ENCODE results near the gene SDK1.

DNA sequence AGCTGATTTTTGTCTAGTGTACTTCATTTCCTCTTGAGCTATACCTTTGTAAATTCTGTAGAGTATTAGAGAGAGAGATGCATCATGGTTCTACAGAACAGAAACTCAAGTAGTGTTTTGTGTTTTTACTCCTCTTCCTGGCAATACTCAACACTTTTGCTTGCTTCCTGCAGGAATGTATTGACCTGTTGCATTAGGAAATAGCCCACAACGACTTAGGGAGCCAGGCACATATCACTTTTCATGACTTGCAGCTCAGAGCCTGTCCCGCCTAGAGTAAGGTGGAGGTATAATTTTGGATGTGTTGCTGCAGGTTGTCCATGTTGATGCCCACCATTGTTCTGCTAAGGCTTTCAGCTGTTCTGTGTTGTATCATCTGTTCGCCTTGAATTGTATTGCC, 216.3 kb downstream of the SDK1 start:
- TF ChIP-seq, protein P1, sequence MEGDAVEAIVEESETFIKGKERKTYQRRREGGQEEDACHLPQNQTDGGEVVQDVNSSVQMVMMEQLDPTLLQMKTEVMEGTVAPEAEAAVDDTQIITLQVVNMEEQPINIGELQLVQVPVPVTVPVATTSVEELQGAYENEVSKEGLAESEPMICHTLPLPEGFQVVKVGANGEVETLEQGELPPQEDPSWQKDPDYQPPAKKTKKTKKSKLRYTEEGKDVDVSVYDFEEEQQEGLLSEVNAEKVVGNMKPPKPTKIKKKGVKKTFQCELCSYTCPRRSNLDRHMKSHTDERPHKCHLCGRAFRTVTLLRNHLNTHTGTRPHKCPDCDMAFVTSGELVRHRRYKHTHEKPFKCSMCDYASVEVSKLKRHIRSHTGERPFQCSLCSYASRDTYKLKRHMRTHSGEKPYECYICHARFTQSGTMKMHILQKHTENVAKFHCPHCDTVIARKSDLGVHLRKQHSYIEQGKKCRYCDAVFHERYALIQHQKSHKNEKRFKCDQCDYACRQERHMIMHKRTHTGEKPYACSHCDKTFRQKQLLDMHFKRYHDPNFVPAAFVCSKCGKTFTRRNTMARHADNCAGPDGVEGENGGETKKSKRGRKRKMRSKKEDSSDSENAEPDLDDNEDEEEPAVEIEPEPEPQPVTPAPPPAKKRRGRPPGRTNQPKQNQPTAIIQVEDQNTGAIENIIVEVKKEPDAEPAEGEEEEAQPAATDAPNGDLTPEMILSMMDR (conservative IDR thresholded peaks at IDR 0.05; ENCODE audit: low read length) = no peak
- TF ChIP-seq EZH2phosphoT487 (IDR thresholded peaks at IDR 0.05; ENCODE audit: borderline replicate concordance, low read depth, low read length) = no peak

Measured in OCI-LY7 (cell line).